Osteocyte (in vitro differentiated cells): Measurements from ENCODE around the gene IGF2BP1. TPM values are rescaled to one million over a fixed set of nuclear protein-coding genes. Genes with fewer than 3 reads are reported as not detected.

ENCODE experiments used
- DNase-seq: peaks from one replicate; pipeline ENCODE4 v3.0.0; 2021; ENCODE audit warnings: mixed read lengths; ENCODE audit not compliant: unreplicated experiment; ENCODE audit errors: extremely low spot score
- H3K27ac Mint-ChIP-seq: one replicate; pipeline ENCODE4 v1.8.0; 2021; ENCODE audit warnings: mild to moderate bottlenecking, mixed read lengths; ENCODE audit not compliant: unreplicated experiment
- H3K27me3 Mint-ChIP-seq: one replicate; pipeline ENCODE4 v1.8.0; 2021; ENCODE audit warnings: mixed read lengths; ENCODE audit not compliant: unreplicated experiment
- H3K36me3 Mint-ChIP-seq: one replicate; pipeline ENCODE4 v1.8.0; 2021; ENCODE audit warnings: mixed read lengths; ENCODE audit not compliant: unreplicated experiment
- H3K4me1 Mint-ChIP-seq: one replicate; pipeline ENCODE4 v1.8.0; 2021; ENCODE audit warnings: mixed read lengths; ENCODE audit not compliant: unreplicated experiment
- H3K4me3 Mint-ChIP-seq: one replicate; pipeline ENCODE4 v1.8.0; 2021; ENCODE audit warnings: mild to moderate bottlenecking, moderate library complexity, mixed read lengths; ENCODE audit not compliant: unreplicated experiment
- H3K9me3 Mint-ChIP-seq: one replicate; pipeline ENCODE4 v1.8.0; 2021; ENCODE audit warnings: mixed read lengths; ENCODE audit not compliant: unreplicated experiment
- total RNA-seq: library from RNA; stranded (reverse); gene quantifications from 2 replicates; pipeline ENCODE4 v1.2.1, GENCODE V29; 2021
- TF ChIP-seq, protein P1 (sequence below): fragments of 200-600 bp; sonication (generic); IDR thresholded peaks from 2 replicates; pipeline ENCODE4 v1.5.0; 2021; ENCODE audit warnings: antibody characterized with exemption, mild to moderate bottlenecking, moderate library complexity

Gene IGF2BP1
- total RNA-seq, 1 donor from 2014 or later: 47.6 TPM

DNA sequence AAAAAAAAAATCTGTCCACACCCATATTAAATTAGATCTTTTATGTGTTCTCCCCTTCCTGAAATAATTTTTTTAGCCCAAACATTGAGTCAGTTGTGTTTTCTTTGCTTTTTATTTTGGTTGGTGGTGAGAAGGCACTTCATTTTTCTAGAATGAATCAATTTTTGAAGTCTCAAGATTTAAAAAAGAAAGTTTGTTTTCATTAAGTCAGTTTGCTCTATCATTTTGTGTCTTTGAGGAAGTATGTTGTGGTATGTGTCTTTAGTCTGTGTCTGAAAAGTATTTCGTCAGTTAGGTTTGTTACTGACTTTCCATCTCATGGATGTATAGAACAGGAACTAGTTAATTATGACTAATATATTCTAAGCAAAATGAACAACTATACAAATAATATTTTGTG is 3.8 kb downstream of the IGF2BP1 start:
- H3K27ac Mint-ChIP-seq: peak overlapping the region; percentile 95
- H3K4me1 Mint-ChIP-seq: peaks cover 65% of the 10 kb centered on the region
- peaks cover 6% of the 10 kb centered on the region for H3K27me3 Mint-ChIP-seq
- no peak for DNase-seq
- H3K36me3 Mint-ChIP-seq: no peaks in the 10 kb centered on the region
- TF ChIP-seq, protein P1, sequence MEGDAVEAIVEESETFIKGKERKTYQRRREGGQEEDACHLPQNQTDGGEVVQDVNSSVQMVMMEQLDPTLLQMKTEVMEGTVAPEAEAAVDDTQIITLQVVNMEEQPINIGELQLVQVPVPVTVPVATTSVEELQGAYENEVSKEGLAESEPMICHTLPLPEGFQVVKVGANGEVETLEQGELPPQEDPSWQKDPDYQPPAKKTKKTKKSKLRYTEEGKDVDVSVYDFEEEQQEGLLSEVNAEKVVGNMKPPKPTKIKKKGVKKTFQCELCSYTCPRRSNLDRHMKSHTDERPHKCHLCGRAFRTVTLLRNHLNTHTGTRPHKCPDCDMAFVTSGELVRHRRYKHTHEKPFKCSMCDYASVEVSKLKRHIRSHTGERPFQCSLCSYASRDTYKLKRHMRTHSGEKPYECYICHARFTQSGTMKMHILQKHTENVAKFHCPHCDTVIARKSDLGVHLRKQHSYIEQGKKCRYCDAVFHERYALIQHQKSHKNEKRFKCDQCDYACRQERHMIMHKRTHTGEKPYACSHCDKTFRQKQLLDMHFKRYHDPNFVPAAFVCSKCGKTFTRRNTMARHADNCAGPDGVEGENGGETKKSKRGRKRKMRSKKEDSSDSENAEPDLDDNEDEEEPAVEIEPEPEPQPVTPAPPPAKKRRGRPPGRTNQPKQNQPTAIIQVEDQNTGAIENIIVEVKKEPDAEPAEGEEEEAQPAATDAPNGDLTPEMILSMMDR: no peak
- H3K4me3 Mint-ChIP-seq: peak overlapping the region; percentile 93
- H3K9me3 Mint-ChIP-seq: no peaks in the 10 kb centered on the region

DNA sequence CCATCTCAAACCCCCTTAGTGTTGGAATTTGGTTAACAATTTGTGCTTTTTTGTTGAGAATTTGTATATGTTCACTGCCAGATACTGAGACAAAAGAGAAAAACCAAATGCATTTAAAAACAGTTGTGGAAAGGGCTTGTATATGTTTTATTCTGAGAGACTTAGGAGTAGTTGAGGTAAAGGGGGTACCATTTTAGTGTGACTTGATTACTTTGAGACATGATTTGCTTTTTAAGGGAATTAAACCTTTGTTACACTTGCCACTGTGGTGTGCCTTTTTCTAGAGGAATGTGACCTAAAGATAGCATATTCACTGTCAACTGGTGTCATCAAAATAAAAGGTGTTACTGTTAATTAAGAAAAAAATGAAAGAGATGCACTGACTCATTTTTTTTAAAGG is 4.5 kb downstream of the IGF2BP1 start:
- no peaks in the 10 kb centered on the region for H3K36me3 Mint-ChIP-seq
- no peak for DNase-seq
- H3K9me3 Mint-ChIP-seq: no peaks in the 10 kb centered on the region
- peak overlapping the region; percentile 93 for H3K4me3 Mint-ChIP-seq
- TF ChIP-seq, protein P1: no peak
- peaks cover 65% of the 10 kb centered on the region for H3K4me1 Mint-ChIP-seq
- peaks cover 1% of the 10 kb centered on the region for H3K27me3 Mint-ChIP-seq
- H3K27ac Mint-ChIP-seq: peak overlapping the region; percentile 95

DNA sequence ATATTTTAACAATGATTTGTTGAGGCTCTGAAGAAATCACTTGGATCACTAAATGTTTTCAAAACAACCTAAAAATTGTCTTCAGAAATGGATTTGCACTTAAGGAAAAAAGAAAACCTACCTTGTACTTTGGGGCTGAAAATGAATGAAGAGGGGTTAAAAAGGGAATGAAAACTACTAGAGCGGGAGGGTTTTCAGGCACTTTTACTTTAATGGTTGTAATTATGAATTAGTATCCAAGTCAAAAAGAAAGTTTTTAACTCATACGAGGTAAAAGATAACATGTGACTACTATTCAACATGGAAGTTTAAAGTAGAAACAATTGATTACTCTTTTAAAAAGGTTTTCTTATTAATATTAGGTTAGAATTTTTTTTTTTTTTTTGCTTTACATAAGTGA is 5.1 kb downstream of the IGF2BP1 start:
- Mint-ChIP-seq H3K36me3 (no peaks in the 10 kb centered on the region), H3K27me3 (no peaks in the 10 kb centered on the region), H3K27ac (peak overlapping the region; percentile 95), H3K4me1 (peaks cover 61% of the 10 kb centered on the region), H3K9me3 (no peaks in the 10 kb centered on the region), H3K4me3 (peak overlapping the region; percentile 56)
- no peak for DNase-seq
- TF ChIP-seq, protein P1: no peak

DNA sequence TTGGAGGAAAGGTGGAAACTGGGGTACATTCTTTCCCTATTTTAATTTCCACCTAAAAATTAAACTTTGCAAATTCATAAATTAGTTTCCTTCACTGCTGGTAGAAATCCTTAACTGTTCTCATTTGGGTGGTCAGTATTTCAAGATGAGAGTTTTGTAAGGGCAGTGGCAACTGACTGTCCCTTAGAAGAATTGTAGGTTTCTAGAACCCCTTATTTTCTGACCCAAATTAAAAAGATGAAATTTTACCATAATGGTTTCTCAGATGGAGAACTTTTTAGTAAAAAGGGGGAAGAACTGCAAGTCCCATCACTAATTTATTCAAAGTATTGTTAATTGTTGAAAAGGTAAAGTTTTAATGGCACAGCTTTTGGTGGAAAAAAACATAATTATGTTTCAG is 5.6 kb downstream of the IGF2BP1 start:
- peak overlapping the region; percentile 95 for H3K27ac Mint-ChIP-seq

DNA sequence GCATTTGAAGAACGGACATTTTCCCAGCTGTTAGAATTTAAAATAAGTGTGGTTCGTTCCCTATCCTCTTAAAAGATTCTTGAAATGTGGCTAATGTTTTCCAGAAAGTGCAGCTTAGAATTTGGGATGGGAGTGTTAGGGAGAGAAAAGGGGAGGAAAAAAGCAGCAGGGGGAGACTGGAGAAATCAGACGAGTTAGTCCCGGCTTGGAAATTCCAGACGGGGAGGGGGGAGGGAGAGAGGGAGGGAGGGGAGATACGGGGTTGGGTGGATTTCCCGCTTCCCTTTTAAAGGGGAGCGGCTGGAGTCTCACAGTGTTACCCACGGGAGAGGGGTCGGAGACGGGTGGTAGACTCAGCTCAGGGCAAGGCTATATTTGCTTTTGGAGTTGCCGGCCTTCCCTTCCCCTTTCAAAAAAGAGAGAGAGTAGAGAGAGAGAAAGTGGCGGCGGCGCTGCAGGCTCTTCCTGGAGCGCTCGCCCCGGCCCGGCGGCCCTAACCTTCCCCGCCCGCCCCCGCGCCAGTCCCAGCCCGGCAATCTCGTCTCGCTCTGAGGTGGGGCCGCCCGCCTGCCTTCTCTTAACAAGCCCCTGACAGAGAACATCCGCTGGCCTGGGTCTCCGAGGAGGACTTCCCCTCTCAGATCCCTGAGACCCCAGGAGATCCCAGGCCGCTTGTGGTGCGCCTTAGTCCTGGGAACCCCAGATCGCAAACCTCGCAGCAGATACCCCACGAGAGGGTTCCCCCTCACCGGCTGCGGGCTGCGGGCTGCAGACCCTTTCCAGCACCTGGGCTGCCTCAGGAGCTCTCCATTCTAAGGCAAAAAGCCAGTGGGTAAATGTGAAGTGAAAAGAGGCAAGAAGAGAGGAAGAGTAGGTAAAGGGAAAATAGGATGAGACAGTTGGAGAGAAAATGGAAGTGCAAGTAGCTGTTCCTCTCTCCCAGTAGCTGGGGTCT is 6.6 kb downstream of the IGF2BP1 start:
- H3K27me3 Mint-ChIP-seq: no peaks in the 10 kb centered on the region
- H3K9me3 Mint-ChIP-seq: no peaks in the 10 kb centered on the region
- TF ChIP-seq, protein P1: no peak
- DNase-seq: peak; percentile 84
- peak overlapping the region; percentile 95 for H3K27ac Mint-ChIP-seq
- peaks cover 70% of the 10 kb centered on the region for H3K4me1 Mint-ChIP-seq
- H3K36me3 Mint-ChIP-seq: no peaks in the 10 kb centered on the region
- H3K4me3 Mint-ChIP-seq: peak overlapping the region; percentile 86

More for the DNA sequence above, 5.6 kb downstream of the IGF2BP1 start:
- no peaks in the 10 kb centered on the region for H3K27me3 Mint-ChIP-seq
- TF ChIP-seq, protein P1: no peak
- peaks cover 65% of the 10 kb centered on the region for H3K4me1 Mint-ChIP-seq
- no peaks in the 10 kb centered on the region for H3K9me3 Mint-ChIP-seq
- peak overlapping the region; percentile 86 for H3K4me3 Mint-ChIP-seq
- DNase-seq: no peak
- no peaks in the 10 kb centered on the region for H3K36me3 Mint-ChIP-seq
